HG02938 (cell line): ENCODE measurements around the gene ENOX1.

Experiments used
- ATAC-seq: cut with Tn5 transposase; IDR thresholded peaks from one replicate; pipeline ENCODE4 v1.9.1; 2021; ENCODE audit warnings: mild to moderate bottlenecking, moderate library complexity; ENCODE audit not compliant: unreplicated experiment

ENOX1 gene

GRCh38 chr13:43297967-43298678 is 488.6 kb downstream of the ENOX1 start:
- ATAC-seq = no peak

- no peak for ATAC-seq
These were observed 490.8 kb downstream of the ENOX1 start for GRCh38 chr13:43295825-43296564.

- no peak for ATAC-seq
These were observed 491.5 kb downstream of the ENOX1 start for GRCh38 chr13:43295321-43295720.

- no peak for ATAC-seq
These were observed 492.4 kb downstream of the ENOX1 start for GRCh38 chr13:43294412-43294811.

DNA sequence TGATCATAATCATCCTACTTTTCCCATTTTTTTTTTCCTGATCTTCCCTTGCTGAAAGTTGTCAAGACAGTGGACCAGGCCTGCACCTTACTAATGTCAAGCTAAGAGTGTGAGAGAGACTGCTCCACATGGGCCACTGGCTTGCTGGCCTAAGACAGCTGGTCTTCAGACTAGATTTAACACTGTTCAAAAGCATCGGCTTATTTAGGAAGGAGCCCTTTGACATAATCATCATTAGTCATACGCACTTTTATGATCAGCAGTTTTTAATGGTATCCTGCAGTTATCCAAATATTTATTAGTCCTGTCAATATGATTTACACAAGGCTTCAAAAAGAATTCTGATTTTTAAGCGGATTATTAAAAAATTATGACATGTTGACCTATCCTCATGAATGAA is 492.8 kb downstream of the ENOX1 start:
- ATAC-seq = no peak

GRCh38 chr13:43293561-43293960 is 493.2 kb downstream of the ENOX1 start:
- no peak for ATAC-seq

DNA sequence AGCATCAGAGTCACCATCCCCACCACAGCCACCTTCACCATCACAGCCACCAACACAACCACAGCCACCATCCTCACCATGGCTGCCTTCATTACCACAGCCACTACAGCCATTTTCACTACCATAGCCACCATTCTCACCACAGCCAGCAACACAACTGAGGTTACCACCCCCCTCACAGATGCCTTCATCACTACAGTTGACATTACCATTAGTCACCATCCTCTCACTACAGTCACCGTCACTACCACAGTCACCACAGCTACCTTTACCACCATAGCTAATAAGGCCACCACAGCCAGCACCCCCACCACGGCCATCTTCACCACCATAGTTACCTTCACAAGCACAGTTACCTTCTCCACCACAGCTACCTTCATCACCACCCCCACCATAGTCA is 493.8 kb downstream of the ENOX1 start:
- ATAC-seq = no peak

DNA sequence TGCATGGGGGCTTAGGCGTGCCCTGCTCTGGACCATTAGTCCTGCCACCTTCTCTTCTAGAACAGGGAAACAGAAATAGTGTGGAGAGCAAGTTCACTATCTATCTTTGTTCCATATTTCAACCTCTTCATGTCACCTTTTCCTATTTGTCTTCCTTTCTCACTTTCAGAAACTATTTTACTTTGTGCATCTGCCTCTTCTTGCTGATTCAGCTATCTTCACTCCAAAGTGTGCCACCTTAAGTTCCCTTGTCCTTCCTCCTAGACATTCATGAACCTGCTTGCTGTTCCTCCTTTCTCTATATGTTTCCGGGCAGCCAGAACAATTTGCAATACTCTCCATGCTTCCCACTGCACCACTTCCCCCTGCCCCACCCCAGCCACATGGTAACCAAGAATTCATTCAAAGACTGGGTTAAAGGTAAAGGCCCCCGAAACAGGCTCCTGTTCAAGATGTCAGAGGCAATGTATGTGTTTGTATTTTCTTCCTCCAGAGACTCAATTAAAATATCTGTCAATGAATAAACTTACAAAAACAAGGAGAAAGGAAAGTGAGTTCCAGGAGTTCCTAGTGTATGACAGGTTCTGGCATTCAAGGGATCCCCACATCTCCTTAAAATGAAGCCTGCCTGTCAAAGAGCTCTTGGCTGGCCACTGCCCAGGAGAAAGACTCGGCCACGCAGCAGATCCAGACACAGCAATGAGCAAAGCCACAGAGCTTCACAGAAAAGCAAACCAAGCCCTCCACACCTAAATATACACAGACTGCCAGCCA is 495.3 kb downstream of the ENOX1 start:
- ATAC-seq = no peak

DNA sequence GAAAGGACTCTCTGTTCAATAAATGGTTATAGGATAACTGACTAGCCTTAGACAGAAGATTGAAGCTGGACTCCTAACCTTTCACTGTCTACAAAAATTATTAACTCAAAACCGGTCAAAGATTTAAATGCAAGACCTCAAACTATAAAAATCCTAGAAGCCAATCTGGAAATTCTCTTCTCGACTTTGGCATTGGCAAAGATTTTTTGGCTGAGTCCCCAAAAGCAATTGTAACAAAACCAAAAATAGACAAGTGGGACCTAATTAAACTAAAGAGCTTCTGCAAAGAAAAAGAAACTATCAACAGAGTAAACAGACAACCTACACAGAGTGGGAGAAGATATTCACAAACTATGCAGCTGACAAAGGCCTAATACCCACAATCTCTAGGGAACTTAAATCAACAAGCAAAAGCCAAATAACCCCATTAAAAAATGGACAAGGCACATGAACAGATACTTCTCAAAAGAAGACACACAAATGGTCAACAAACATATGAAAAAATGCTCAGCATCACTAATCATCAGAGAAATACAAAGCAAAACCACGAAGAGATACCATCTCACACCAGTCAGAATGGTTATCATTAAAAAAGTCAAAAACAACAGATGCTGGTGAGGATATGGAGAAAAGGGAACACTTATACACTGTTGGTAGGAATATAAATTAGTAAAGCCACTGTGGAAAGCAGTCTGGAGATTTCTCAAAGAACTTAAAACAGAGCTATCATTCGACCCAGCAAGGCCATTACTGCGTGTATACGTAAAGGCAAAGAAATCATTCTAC is 497.1 kb downstream of the ENOX1 start:
- ATAC-seq = no peak

GRCh38 chr13:43286751-43287150 is 500.0 kb downstream of the ENOX1 start:
- no peak for ATAC-seq

DNA sequence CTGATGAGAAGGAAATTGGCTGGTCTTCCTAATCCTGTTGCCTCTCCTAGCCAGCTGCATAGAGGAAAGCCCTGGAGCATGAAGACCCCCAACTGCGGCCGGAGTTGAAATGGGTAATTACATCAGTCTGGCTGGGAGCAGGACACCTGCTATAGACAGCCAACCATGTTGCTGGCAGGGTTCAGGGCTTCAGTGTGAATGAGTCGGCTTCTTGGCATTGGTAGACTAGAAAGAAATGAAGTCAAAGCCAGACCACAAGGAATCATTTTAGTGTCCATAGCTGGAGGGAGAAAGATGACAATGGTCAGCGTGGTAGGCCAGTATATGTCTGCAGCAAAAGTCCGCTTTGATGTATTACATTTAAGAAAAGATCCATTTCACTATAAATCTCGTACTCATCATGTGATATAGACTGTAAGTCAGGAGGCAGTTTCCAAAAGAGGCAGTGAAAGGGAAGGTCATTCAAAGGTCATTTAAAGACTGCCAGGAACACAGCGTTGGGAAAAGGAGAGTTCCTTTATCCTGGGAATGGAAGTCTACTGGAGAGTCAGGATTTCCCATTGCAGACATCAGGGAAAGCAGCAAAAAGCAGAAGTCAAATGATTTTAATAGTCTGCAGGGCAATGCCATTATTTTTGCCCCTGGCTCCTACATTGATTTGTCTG is 500.7 kb downstream of the ENOX1 start:
- no peak for ATAC-seq

GRCh38 chr13:43284162-43284561 is 502.6 kb downstream of the ENOX1 start:
- no peak for ATAC-seq

DNA sequence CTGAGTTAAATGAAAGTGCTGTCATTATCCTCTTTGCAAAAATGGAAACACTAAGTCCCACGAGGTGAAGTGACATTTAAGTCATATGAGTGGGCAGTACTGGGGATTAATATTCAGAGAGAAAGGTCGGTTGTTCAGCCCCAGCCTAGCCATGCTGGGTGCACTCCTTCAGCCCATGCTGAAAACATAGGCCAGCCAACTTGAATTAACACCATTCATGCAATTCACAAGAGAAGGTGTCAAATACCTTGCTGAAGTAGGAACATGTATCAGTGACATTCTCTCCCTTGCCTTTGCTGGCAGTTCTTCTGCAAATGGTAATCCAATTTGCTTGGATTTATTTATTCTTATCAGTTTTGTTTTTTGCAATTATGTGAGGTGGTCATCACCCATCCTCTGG is 507.1 kb downstream of the ENOX1 start:
- ATAC-seq = no peak

DNA sequence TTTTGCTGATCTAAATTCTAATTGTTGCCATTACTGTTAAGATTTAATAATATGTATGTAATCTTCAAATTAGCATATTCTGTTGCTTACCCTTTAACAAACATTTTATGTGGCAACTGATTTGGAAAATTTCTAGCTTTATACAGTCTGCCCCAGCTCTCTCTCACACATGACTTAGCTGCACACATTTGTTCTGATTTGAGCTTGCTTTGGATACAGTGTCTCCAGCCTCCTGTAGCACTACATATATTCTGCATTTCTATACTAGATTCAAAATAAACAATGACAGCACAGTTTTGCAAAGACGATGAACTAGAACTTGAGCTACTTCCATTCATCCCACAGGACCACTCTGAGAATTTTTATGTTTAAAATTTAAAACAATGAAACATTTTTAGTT is 508.6 kb downstream of the ENOX1 start:
- ATAC-seq = no peak

GRCh38 chr13:43277142-43277541 is 509.6 kb downstream of the ENOX1 start:
- no peak for ATAC-seq

DNA sequence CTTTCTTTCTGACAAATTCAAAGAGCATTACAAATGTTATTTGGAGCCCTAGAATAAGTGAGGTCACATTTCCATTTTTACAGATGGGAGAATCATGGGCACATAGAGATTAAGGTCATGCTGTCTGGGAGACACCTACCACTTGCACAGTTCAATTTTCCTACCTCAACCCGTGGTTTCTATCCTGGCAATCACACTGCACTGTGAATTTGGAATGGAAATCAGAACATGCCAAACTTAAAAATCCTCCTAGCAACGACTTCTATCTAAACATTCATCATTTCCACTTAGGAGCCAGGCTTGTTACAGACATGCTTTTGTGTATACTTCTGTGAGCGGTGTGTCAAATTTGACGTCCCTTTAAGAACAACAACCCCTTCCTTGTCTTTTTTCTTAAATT is 511.9 kb downstream of the ENOX1 start:
- no peak for ATAC-seq

DNA sequence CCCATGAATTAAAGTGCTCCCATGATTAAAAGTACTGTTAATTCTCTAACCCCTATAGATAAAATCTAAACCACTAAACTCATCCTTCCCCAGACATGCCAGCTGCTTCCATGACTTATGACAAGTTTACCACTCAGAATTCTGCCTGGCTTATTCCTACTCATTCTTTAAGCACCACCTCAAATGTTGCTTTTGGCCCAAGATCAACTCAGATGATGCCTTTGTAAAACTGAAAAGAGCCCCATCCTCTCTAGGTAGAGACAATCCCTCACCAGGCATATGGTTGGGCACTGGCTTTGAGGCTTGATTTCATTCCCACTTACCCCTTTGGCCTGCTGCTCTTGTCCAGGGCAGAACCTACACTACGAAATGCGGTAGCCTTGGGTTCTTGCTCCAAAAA is 513.4 kb downstream of the ENOX1 start:
- no peak for ATAC-seq

GRCh38 chr13:43272851-43273250 is 513.9 kb downstream of the ENOX1 start:
- no peak for ATAC-seq

- ATAC-seq = no peak
These were observed 515.6 kb downstream of the ENOX1 start for GRCh38 chr13:43271152-43271551.

GRCh38 chr13:43270130-43270830 is 516.5 kb downstream of the ENOX1 start:
- ATAC-seq = no peak
